ENCODE measurements around the gene USP35. TPM values are rescaled to one million over a fixed set of nuclear protein-coding genes. Genes with fewer than 3 reads are reported as not detected.

USP35 gene
- total and polyA plus RNA-seq, 2 donors (not counting 1 experiment from before 2014, with no cell fraction given) = 4.8 to 6.0 TPM

DNA sequence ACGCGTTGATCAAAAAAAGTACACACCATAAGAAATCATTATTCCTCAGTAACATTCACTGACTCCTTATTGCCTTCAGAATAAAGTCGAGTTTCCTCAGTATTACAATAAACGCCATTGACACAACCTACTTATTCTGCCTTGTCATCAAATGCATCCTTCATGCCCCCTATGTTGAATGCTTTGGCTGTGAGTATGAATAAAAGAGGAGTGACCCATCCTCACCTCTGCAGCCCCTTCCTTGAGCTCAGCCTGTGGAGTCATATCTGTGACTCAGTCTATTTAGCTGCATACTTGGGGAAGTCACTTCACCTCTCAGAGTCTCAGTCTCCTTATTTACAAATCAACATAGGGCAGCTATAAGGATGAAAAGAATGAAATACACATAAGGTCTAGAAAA, 65.1 kb downstream of the USP35 start:
- DNase-seq (no peak), ATAC-seq (ENCODE audit: low read depth) (no peak)
- Mint-ChIP-seq H3K4me3 (no peak overlapping the region), H3K27ac (no peak overlapping the region), H3K9me3 (ENCODE audit: insufficient read depth) (no peaks in the 10 kb centered on the region), H3K4me1 (no peaks in the 10 kb centered on the region), H3K27me3 (no peaks in the 10 kb centered on the region)
- Histone ChIP-seq H3K4me1 (ENCODE audit: control insufficient read depth in 2 of 2, insufficient read depth in 2 of 2, low read length in 2 of 2) (no peaks in the 10 kb centered on the region), H3K9ac (ENCODE audit: low read length) (no peak overlapping the region), H3K36me3 (replicated peaks in 1 of 2; ENCODE audit: control extremely low read depth in 1 of 2, control insufficient read depth in 1 of 2, extremely low read depth in 1 of 2, insufficient read depth in 2 of 2, low read length in 1 of 2) (peaks cover 2 to 8% of the 10 kb centered on the region in 2 experiments), H4K20me1 (ENCODE audit: control insufficient read depth, insufficient read depth, low read length, poor library complexity, severe bottlenecking) (no peaks in the 10 kb centered on the region), H3K79me2 (ENCODE audit: control insufficient read depth, insufficient read depth, low read length) (no peaks in the 10 kb centered on the region), H3K27ac (ENCODE audit: low read length in 2 of 2) (no peak overlapping the region), H3K9me3 (ENCODE audit: control extremely low read depth in 1 of 3, control insufficient read depth in 2 of 3, insufficient read depth in 1 of 3, low read length in 2 of 3) (no peaks in the 10 kb centered on the region), H3K4me2 (replicated peaks; ENCODE audit: low read depth, low read length, poor library complexity, severe bottlenecking) (no peak overlapping the region), H3K27me3 (replicated peaks in 1 of 4; ENCODE audit: control extremely low read depth in 1 of 4, control insufficient read depth in 3 of 4, insufficient read depth in 4 of 4, low read length in 3 of 4) (no peaks in the 10 kb centered on the region), H3K4me3 (ENCODE audit: control extremely low read depth in 1 of 5, extremely low read depth in 1 of 5, insufficient read depth in 1 of 5, low read depth in 2 of 5, low read length in 4 of 5) (no peak overlapping the region), H2AFZ (ENCODE audit: insufficient read depth, low read depth, low read length, poor library complexity, severe bottlenecking) (no peak overlapping the region)
- ChIA-PET CTCF (no interaction called here), POLR2A (no interaction called here)
- no CpG with 5 or more reads among the region's 4 CpGs for WGBS (ENCODE audit: insufficient coverage)
- intact Hi-C loops (cut with micrococcal nuclease) = no loop called here
- TF ChIP-seq EZH2 (IDR thresholded peaks at IDR 0.05; ENCODE audit: borderline replicate concordance, insufficient read depth, low read depth, low read length, poor library complexity, severe bottlenecking) = no peak
- TF ChIP-seq, protein P1, sequence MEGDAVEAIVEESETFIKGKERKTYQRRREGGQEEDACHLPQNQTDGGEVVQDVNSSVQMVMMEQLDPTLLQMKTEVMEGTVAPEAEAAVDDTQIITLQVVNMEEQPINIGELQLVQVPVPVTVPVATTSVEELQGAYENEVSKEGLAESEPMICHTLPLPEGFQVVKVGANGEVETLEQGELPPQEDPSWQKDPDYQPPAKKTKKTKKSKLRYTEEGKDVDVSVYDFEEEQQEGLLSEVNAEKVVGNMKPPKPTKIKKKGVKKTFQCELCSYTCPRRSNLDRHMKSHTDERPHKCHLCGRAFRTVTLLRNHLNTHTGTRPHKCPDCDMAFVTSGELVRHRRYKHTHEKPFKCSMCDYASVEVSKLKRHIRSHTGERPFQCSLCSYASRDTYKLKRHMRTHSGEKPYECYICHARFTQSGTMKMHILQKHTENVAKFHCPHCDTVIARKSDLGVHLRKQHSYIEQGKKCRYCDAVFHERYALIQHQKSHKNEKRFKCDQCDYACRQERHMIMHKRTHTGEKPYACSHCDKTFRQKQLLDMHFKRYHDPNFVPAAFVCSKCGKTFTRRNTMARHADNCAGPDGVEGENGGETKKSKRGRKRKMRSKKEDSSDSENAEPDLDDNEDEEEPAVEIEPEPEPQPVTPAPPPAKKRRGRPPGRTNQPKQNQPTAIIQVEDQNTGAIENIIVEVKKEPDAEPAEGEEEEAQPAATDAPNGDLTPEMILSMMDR (IDR thresholded peaks at IDR 0.05) = no peak

DNA sequence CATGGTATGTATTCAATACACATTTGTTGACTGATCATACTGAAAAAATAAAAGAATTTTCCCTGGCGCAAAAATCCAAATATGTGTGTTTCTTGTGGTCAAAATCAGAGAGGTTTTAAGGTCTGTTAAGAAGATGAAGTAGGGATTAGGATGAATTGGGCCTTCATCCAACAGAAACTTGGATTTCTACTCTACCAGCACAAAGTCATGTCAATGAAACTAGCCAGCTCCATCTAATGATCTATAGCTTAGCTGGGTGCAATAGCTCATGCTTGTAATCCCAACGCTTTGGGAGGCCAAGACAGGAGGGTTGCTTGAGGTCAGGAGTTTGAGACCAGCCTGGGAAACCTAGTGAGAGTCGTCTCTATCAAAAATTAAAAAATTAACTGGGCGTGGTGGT, 65.5 kb downstream of the USP35 start:
- intact Hi-C loops (cut with micrococcal nuclease) = no loop called here
- Histone ChIP-seq H3K9me3 (ENCODE audit: control extremely low read depth in 1 of 3, control insufficient read depth in 2 of 3, insufficient read depth in 1 of 3, low read length in 2 of 3) (no peaks in the 10 kb centered on the region), H3K4me1 (ENCODE audit: control insufficient read depth in 2 of 2, insufficient read depth in 2 of 2, low read length in 2 of 2) (no peaks in the 10 kb centered on the region), H3K79me2 (ENCODE audit: control insufficient read depth, insufficient read depth, low read length) (no peaks in the 10 kb centered on the region), H3K9ac (ENCODE audit: low read length) (no peak overlapping the region), H3K27me3 (replicated peaks in 1 of 4; ENCODE audit: control extremely low read depth in 1 of 4, control insufficient read depth in 3 of 4, insufficient read depth in 4 of 4, low read length in 3 of 4) (no peaks in the 10 kb centered on the region), H3K36me3 (replicated peaks in 1 of 2; ENCODE audit: control extremely low read depth in 1 of 2, control insufficient read depth in 1 of 2, extremely low read depth in 1 of 2, insufficient read depth in 2 of 2, low read length in 1 of 2) (peaks cover 2 to 7% of the 10 kb centered on the region in 2 experiments), H3K4me3 (ENCODE audit: control extremely low read depth in 1 of 5, extremely low read depth in 1 of 5, insufficient read depth in 1 of 5, low read depth in 2 of 5, low read length in 4 of 5) (no peak overlapping the region), H3K27ac (ENCODE audit: low read length in 2 of 2) (no peak overlapping the region), H3K4me2 (replicated peaks; ENCODE audit: low read depth, low read length, poor library complexity, severe bottlenecking) (no peak overlapping the region), H2AFZ (ENCODE audit: insufficient read depth, low read depth, low read length, poor library complexity, severe bottlenecking) (no peak overlapping the region), H4K20me1 (ENCODE audit: control insufficient read depth, insufficient read depth, low read length, poor library complexity, severe bottlenecking) (no peaks in the 10 kb centered on the region)
- ChIA-PET CTCF (no interaction called here), POLR2A (no interaction called here)
- H3K27ac Mint-ChIP-seq = no peak overlapping the region
- 100% methylated on average over 3 of the region's 4 CpGs for WGBS (ENCODE audit: insufficient coverage)
- H3K9me3 Mint-ChIP-seq (ENCODE audit: insufficient read depth) = no peaks in the 10 kb centered on the region
- ATAC-seq (ENCODE audit: low read depth) (no peak), DNase-seq (no peak)
- H3K27me3 Mint-ChIP-seq = no peaks in the 10 kb centered on the region
- no peak overlapping the region for H3K4me3 Mint-ChIP-seq
- no peaks in the 10 kb centered on the region for H3K4me1 Mint-ChIP-seq
- TF ChIP-seq, protein P1 (IDR thresholded peaks at IDR 0.05) = no peak
- no peak for TF ChIP-seq EZH2 (IDR thresholded peaks at IDR 0.05; ENCODE audit: borderline replicate concordance, insufficient read depth, low read depth, low read length, poor library complexity, severe bottlenecking)
